DOHH2 (cell line): Measurements from ENCODE around the gene SHROOM3.

Experiments used
- CTCF ChIP-seq: fragments of 200-600 bp; sonication (generic); IDR thresholded peaks from one replicate; pipeline ENCODE4 v1.5.1; 2014; ENCODE audit warnings: antibody characterized with exemption, mild to moderate bottlenecking, low read depth, low read length; ENCODE audit not compliant: poor library complexity, severe bottlenecking
- EZH2phosphoT487 ChIP-seq: fragments of 200-600 bp; sonication (generic); IDR thresholded peaks from 2 replicates; pipeline ENCODE4 v1.6.1; 2017; ENCODE audit warnings: borderline replicate concordance, mild to moderate bottlenecking, antibody characterized with exemption, low read length, moderate library complexity, mixed read lengths

GRCh38 chr4:76726176-76726575, 291.1 kb downstream of the SHROOM3 start:
- no peak for TF ChIP-seq CTCF
- no peak for TF ChIP-seq EZH2phosphoT487
